ENCODE measurements around the gene ZYX.

GRCh38 chr7:143422033-143422432 lies 40.9 kb downstream of the ZYX start:
- TF ChIP-seq, protein P1, sequence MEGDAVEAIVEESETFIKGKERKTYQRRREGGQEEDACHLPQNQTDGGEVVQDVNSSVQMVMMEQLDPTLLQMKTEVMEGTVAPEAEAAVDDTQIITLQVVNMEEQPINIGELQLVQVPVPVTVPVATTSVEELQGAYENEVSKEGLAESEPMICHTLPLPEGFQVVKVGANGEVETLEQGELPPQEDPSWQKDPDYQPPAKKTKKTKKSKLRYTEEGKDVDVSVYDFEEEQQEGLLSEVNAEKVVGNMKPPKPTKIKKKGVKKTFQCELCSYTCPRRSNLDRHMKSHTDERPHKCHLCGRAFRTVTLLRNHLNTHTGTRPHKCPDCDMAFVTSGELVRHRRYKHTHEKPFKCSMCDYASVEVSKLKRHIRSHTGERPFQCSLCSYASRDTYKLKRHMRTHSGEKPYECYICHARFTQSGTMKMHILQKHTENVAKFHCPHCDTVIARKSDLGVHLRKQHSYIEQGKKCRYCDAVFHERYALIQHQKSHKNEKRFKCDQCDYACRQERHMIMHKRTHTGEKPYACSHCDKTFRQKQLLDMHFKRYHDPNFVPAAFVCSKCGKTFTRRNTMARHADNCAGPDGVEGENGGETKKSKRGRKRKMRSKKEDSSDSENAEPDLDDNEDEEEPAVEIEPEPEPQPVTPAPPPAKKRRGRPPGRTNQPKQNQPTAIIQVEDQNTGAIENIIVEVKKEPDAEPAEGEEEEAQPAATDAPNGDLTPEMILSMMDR (IDR thresholded peaks at IDR 0.05): no peak
- TF ChIP-seq POLR2A (IDR thresholded peaks at IDR 0.05): no peak

Data from suprapubic skin (tissue), 3 donors.